K562 (cell line): Measurements from ENCODE around the gene BRICD5. TPM values are rescaled to one million over a fixed set of nuclear protein-coding genes. Genes with fewer than 3 reads are reported as not detected.

ENCODE experiments used
- ATAC-seq: fragments of 200-7000 bp; cut with Tn5 transposase; 3 replicates; pipeline ENCODE4 v1.9.1; 2020; ENCODE audit warnings: moderate library complexity
- BruUV-seq: library from RNA; stranded (reverse); fragments of 400-500 nt; replicated peaks from 2 replicates; lab custom pipeline; 2021; lab: Mats Ljungman, UMichigan
- CTCF ChIA-PET: fragments of 300-600 bp; formaldehyde crosslinking; extraction: SDS; loops from one replicate; lab custom pipeline; 2021; ENCODE audit warnings: low intra/inter-chr PET ratio; lab: Yijun Ruan, JAX
- POLR2A ChIA-PET: fragments of 300-600, 350-650 bp; sonication (Branson Sonifier 250); formaldehyde crosslinking; extraction: SDS; loops from one replicate; lab custom pipeline; 2021; ENCODE audit warnings: antibody characterized with exemption, inconsistent platforms; lab: Yijun Ruan, JAX
- DNase-seq, 4 experiments: peaks; one replicate each; pipeline versions ENCODE4 v3.0.0 to v3.0.0-alpha.2; 2011 to 2018; ENCODE audit warnings: low spot score in 3 of 4, mixed read lengths in 3 of 4; ENCODE audit errors: extremely low read depth in 1 of 4
- FAIRE-seq: peaks from 2 replicates; lab custom pipeline; 2011; peaks lifted over from hg19 to GRCh38; lab: Jason Lieb, UNC
- H2AFZ ChIP-seq: 2 replicates; pipeline ENCODE4 v1.6.0; 2011; ENCODE audit warnings: low read depth, low read length, control low read depth, inconsistent platforms
- H3K27ac ChIP-seq: fragments of 200-600 bp; 3 replicates; pipeline ENCODE4 v1.8.0; 2011; ENCODE audit warnings: low read depth, mild to moderate bottlenecking, control low read depth, inconsistent platforms, low read length, moderate library complexity, mixed read lengths; ENCODE audit errors: extremely low read depth
- H3K27me3 ChIP-seq, 2 experiments: fragments of 300-600 bp in 1 of 2; 2 replicates in 1 of 2; 3 replicates in 1 of 2; pipeline versions ENCODE4 v1.6.0 to v1.8.0; 2011; ENCODE audit warnings: inconsistent platforms in 2 of 2, low read length in 2 of 2, mild to moderate bottlenecking in 1 of 2, mixed read lengths in 1 of 2, moderate library complexity in 1 of 2; ENCODE audit not compliant: control insufficient read depth in 2 of 2, insufficient read depth in 2 of 2
- H3K36me3 ChIP-seq: fragments of 300-600 bp; 3 replicates; pipeline ENCODE4 v1.8.0; 2011; ENCODE audit warnings: mild to moderate bottlenecking, low read length, inconsistent platforms; ENCODE audit not compliant: control insufficient read depth, insufficient read depth
- H3K4me1 ChIP-seq, 2 experiments: fragments of 200-600 bp in 1 of 2; replicated peaks in 1 of 2; 2 replicates in 1 of 2; 3 replicates in 1 of 2; pipeline versions ENCODE4 v1.5.1 to v1.8.0; 2011; ENCODE audit warnings: inconsistent platforms in 2 of 2, low read length in 2 of 2, mild to moderate bottlenecking in 1 of 2, mixed read lengths in 1 of 2, moderate library complexity in 1 of 2; ENCODE audit not compliant: control insufficient read depth in 2 of 2, insufficient read depth in 2 of 2
- H3K4me2 ChIP-seq: 2 replicates; pipeline ENCODE4 v1.6.1; 2011; ENCODE audit warnings: low read length, control low read depth, inconsistent platforms, mixed read lengths; ENCODE audit not compliant: insufficient read depth
- H3K4me3 ChIP-seq: fragments of 200-600 bp; sonication (generic), shearing (Covaris generic); 2 replicates; pipeline ENCODE4 v1.5.1; 2016; ENCODE audit warnings: control low read depth, inconsistent platforms
- H3K79me2 ChIP-seq: fragments of 200-600 bp; 3 replicates; pipeline ENCODE4 v1.8.0; 2011; ENCODE audit warnings: low read length, inconsistent platforms; ENCODE audit not compliant: control insufficient read depth, insufficient read depth
- H3K9ac ChIP-seq, 2 experiments: 2 replicates each; pipeline versions ENCODE4 v1.6.0 to v1.6.1; 2011; ENCODE audit warnings: low read depth in 2 of 2, low read length in 2 of 2, control low read depth in 1 of 2, inconsistent platforms in 1 of 2, mild to moderate bottlenecking in 1 of 2, mixed read lengths in 1 of 2; ENCODE audit not compliant: insufficient read depth in 1 of 2
- H3K9me1 ChIP-seq: one replicate; pipeline ENCODE4 v1.6.0; 2011; ENCODE audit warnings: inconsistent platforms, mild to moderate bottlenecking, low read length, moderate library complexity; ENCODE audit not compliant: control insufficient read depth, insufficient read depth
- H3K9me3 ChIP-seq: replicated peaks from 2 replicates; pipeline ENCODE4 v1.5.1; 2011; ENCODE audit warnings: low read depth, low read length, inconsistent platforms; ENCODE audit not compliant: control insufficient read depth, insufficient read depth
- H4K20me1 ChIP-seq: replicated peaks from 2 replicates; pipeline ENCODE4 v1.6.1; 2011; ENCODE audit warnings: low read length, inconsistent platforms, mixed read lengths; ENCODE audit not compliant: control insufficient read depth, insufficient read depth
- POLR2G ChIP-seq: fragments of 200-400 bp; formaldehyde crosslinking; IDR thresholded peaks from 2 replicates; pipeline ENCODE4 v1.6.1; 2017; ENCODE audit warnings: low read depth, mild to moderate bottlenecking, antibody characterized with exemption, low read length, moderate library complexity
- ZBTB33 ChIP-seq: sonication (generic); formaldehyde crosslinking; IDR thresholded peaks from 2 replicates; pipeline ENCODE4 v1.8.1; 2023; ENCODE audit warnings: mild to moderate bottlenecking, missing genetic modification reagents
- ZNF384 ChIP-seq: IDR thresholded peaks from 2 replicates; pipeline ENCODE4 v1.6.1; 2012; ENCODE audit warnings: low read depth, low read length, improper control_type of control experiment
- WGBS: fragments of 100-300 bp; shearing (Covaris generic); methylation state at CpG from one replicate; pipeline ENCODE4 v1.1.6; 2016; ENCODE audit warnings: low coverage, mixed read lengths; ENCODE audit not compliant: insufficient coverage; ENCODE audit errors: missing lambda C conversion rate; 5-methylcytosine and 5-hydroxymethylcytosine counted together
- in situ Hi-C: fragments of 300-500 bp; cut with MboI; formaldehyde crosslinking; loops from 4 replicates; pipeline ENCODE4 v1.15.0; 2018; ENCODE audit warnings: inconsistent platforms, mixed read lengths
- intact Hi-C: fragments of 100-400 bp; cut with micrococcal nuclease; formaldehyde crosslinking; loops from 2 replicates; pipeline ENCODE4 v1.14.2; 2022
- polyA plus RNA-seq, 8 experiments: library from polyadenylated mRNA; depleted of rRNA in 4 of 8; stranded (reverse) in 5 of 8; unstranded in 3 of 8; fragments of >200 nt; fragmentation: Nextera tagmentation in 2 of 8; fragmentation: Illumina TruSeq in 1 of 8; extraction: Ambion mirVana in 2 of 8; extraction: Trizol in 1 of 8; gene quantifications; 2 replicates each; pipeline versions ENCODE4 v1.2.1 to v1.2.3, GENCODE V29; 2011 to 2014; ENCODE audit warnings: inconsistent platforms in 1 of 8, missing spikeins in 1 of 8
- total RNA-seq, 7 experiments: library from RNA; depleted of rRNA in 6 of 7; stranded (reverse); fragments of >200 nt in 6 of 7; fragmentation: Illumina TruSeq in 2 of 7; extraction: Trizol in 2 of 7; gene quantifications; 2 replicates each; pipeline versions ENCODE4 v1.2.1 to v1.2.3, GENCODE V29; 2011 to 2021; ENCODE audit warnings: low replicate concordance in 1 of 7

Gene BRICD5
- total and polyA plus RNA-seq, 9 of the 15 experiments (the other 6 are each of a cell fraction or from before 2014, with no cell fraction given) = 0.24 to 15.1 (median 2.4) TPM; not detected in 1

GRCh38 chr16:2170587-2171435 lies 39.9 kb downstream of the BRICD5 start:
- H3K79me2 ChIP-seq = peaks cover 5% of the 10 kb centered on the region; the same call in 2 of the 3 replicates
- peak; percentile 90 for TF ChIP-seq ZBTB33 (CRISPR knock-in tag)
- no peak for TF ChIP-seq ZNF384
- TF ChIP-seq POLR2G = peak; percentile 31
- no peaks in the 10 kb centered on the region for H3K9me3 ChIP-seq
- no TSS peak for BruUV-seq
- H2AFZ ChIP-seq = no peak overlapping the region
- H3K4me2 ChIP-seq = no peak overlapping the region
- in situ Hi-C loops = no loop called here
- H3K4me3 ChIP-seq = no peak overlapping the region
- no peaks in the 10 kb centered on the region for H3K9me1 ChIP-seq
- peaks cover 0 to 44% of the 10 kb centered on the region in 2 experiments; a peak in 1 of 5 replicates for H3K4me1 ChIP-seq
- intact Hi-C loops = no loop called here
- ChIA-PET CTCF (no interaction called here), POLR2A (no interaction called here)
- no peak for ATAC-seq
- no peaks in the 10 kb centered on the region for H3K27me3 ChIP-seq
- no peak overlapping the region; a peak in 1 of 4 replicates for H3K9ac ChIP-seq
- no peak for FAIRE-seq
- H3K36me3 ChIP-seq = peaks cover 83% of the 10 kb centered on the region
- H3K27ac ChIP-seq = no peak overlapping the region
- DNase-seq = no peak
- WGBS = 96% methylated on average over 16 of the region's 47 CpGs
- H4K20me1 ChIP-seq = no peaks in the 10 kb centered on the region
